Left ventricle myocardium inferior (tissue), 1 donor: Measurements from ENCODE around the gene MRPL40. TPM values are rescaled to one million over a fixed set of nuclear protein-coding genes. Genes with fewer than 3 reads are reported as not detected.

Experiments
- DNase-seq: peaks from one replicate; pipeline ENCODE4 v3.0.0-alpha.2; 2020
- H3K27ac ChIP-seq: fragments of 200-600 bp; replicated peaks from 2 replicates; pipeline ENCODE4 v1.8.0; 2021
- H3K27me3 ChIP-seq: fragments of 200-600 bp; 2 replicates; pipeline ENCODE4 v1.8.0; 2021; ENCODE audit warnings: low read depth
- H3K36me3 ChIP-seq: fragments of 200-600 bp; 2 replicates; pipeline ENCODE4 v1.8.0; 2021
- H3K4me1 ChIP-seq: fragments of 200-600 bp; 2 replicates; pipeline ENCODE4 v1.8.0; 2021
- H3K4me3 ChIP-seq: fragments of 200-600 bp; 2 replicates; pipeline ENCODE4 v1.8.0; 2021; ENCODE audit warnings: mild to moderate bottlenecking, moderate library complexity
- H3K9me3 ChIP-seq: fragments of 200-600 bp; replicated peaks from 2 replicates; pipeline ENCODE4 v1.8.0; 2021
- intact Hi-C: fragments of 100-400 bp; cut with micrococcal nuclease; formaldehyde crosslinking; loops from one replicate; pipeline ENCODE4 v1.11.0; 2022
- total RNA-seq: library from RNA; stranded (reverse); fragmentation: NEBNext Ultra II Directional; extraction: Animal tissue kit (Norgen Biotek cat#: 25700); gene quantifications from one replicate; pipeline ENCODE4 v1.2.1, GENCODE V29; 2021
- TF ChIP-seq, protein P1 (sequence below): fragments of 200-600 bp; IDR thresholded peaks from 2 replicates; pipeline ENCODE4 v1.8.0; 2021; ENCODE audit warnings: antibody characterized with exemption, mild to moderate bottlenecking, borderline replicate concordance
- donor health status: DM: no; HTN: yes; CAD: no; lungs with severe emphysema.

The MRPL40 gene
- total RNA-seq, 1 donor from 2014 or later: 57.2 TPM

DNA sequence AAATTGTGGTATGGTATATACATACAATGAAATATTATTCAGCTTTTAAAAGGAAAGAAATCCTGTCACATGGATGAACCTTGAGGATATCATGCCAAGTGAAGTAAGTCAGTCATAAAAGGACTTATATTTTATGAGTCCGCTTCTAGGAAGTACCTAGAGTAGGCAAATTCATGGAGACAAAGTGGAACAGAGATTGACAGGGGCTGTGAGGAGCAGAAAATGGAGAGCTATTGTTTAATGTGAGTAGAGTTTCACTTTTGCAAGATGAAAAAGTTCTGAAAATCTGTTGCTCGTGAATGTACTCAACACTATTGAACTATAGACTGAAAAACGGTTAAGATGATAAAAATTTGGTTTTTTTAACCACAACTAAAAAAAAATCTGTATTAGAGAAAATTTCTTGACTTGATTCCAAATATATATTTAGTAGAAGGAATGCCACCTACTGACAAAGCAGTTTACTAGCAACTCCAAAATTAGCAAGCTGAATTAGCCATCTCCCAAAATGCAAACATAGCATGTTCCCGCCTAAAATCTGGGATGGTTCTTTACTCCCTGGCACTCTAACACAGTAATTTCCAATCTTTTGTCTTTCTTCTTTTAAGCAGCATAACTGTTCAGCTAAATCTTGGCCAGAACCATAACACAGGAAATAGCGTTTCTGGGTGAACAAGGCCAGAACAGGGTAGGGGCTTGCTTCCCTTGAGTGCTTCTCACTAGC, 45.1 kb downstream of the MRPL40 start:
- Histone ChIP-seq H3K36me3 (peaks cover 32% of the 10 kb centered on the region), H3K27me3 (no peaks in the 10 kb centered on the region), H3K27ac (peak overlapping the region; percentile 98), H3K9me3 (no peaks in the 10 kb centered on the region), H3K4me3 (peak overlapping the region; percentile 90), H3K4me1 (peaks cover 44% of the 10 kb centered on the region)
- TF ChIP-seq, protein P1, sequence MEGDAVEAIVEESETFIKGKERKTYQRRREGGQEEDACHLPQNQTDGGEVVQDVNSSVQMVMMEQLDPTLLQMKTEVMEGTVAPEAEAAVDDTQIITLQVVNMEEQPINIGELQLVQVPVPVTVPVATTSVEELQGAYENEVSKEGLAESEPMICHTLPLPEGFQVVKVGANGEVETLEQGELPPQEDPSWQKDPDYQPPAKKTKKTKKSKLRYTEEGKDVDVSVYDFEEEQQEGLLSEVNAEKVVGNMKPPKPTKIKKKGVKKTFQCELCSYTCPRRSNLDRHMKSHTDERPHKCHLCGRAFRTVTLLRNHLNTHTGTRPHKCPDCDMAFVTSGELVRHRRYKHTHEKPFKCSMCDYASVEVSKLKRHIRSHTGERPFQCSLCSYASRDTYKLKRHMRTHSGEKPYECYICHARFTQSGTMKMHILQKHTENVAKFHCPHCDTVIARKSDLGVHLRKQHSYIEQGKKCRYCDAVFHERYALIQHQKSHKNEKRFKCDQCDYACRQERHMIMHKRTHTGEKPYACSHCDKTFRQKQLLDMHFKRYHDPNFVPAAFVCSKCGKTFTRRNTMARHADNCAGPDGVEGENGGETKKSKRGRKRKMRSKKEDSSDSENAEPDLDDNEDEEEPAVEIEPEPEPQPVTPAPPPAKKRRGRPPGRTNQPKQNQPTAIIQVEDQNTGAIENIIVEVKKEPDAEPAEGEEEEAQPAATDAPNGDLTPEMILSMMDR: peak; percentile 24
- intact Hi-C loops: no loop called here
- DNase-seq: no peak

DNA sequence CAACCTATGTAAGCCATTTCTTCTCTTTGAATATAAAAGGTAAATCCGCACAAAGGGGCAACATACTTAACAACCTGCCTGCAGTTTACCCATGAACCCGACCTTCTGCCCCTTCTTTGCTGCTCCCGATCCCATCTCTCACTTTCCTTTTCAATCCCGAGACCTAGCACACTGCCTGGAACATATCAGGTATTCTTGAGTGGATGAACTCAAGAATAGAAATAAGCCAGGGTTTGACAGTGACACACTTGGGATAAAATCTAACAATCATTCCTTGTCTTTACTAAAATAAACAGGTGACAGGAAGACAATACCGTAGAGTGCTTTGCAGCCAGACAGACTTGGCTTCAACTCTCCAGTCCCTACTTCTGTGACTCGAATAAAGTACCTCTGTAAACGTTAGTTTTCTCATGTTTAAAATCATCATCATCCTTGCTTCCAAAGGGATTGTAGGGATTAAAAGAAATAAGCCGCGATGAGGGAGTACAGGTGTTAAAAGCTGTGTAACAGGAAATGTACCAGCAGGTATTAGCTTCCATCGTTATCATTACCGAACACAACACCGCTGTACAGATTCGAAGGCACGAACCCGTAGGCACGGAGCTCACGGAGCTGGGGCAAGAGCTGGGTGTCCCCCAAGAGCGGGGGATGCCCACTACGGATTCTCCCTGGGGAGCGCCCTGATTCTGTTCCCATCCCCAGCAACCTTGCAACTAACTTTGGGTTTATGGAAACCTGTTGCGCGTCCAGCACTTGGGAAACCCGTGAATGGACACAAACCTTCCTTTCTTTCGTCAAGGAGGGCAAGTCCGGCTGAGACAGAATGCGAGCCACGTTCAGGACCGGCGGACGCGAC, 45.9 kb downstream of the MRPL40 start:
- DNase-seq: no peak
- H3K4me1 ChIP-seq: peaks cover 44% of the 10 kb centered on the region
- H3K27ac ChIP-seq: peak overlapping the region; percentile 98
- H3K9me3 ChIP-seq: no peaks in the 10 kb centered on the region
- intact Hi-C loops: no loop called here
- peaks cover 24% of the 10 kb centered on the region for H3K36me3 ChIP-seq
- peak overlapping the region; percentile 90 for H3K4me3 ChIP-seq
- TF ChIP-seq, protein P1: no peak
- no peaks in the 10 kb centered on the region for H3K27me3 ChIP-seq

DNA sequence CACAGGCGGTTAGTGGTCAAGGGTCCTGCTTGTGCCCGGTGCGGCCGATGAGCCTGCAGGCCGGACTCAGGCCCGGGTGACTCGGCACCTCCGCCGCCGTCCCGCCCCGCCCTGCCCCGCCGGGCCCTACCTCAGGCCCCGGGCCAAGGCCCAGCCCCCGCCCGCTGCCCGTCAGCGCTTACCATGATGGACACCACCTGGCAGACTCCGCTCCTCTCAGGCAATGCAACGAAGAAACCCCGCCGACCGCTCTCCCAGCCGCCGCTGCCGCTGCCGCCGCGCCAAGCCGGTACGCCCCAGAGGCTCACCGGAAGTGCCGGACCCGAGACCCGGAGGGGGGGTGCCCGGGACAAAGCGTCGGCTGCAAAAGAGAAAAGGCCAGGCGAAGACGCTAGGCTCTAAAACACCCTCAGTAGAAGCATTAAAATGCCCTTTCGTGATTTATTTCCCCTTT, 46.6 kb downstream of the MRPL40 start, which contains the start of gene UFD1:
UFD1 (minus strand) TSS at position 293 of the 454 bp plus-strand sequence; CDS start at position 185, 108 bp downstream.
- peak; percentile 85 for DNase-seq
- intact Hi-C loops: no loop called here

DNA sequence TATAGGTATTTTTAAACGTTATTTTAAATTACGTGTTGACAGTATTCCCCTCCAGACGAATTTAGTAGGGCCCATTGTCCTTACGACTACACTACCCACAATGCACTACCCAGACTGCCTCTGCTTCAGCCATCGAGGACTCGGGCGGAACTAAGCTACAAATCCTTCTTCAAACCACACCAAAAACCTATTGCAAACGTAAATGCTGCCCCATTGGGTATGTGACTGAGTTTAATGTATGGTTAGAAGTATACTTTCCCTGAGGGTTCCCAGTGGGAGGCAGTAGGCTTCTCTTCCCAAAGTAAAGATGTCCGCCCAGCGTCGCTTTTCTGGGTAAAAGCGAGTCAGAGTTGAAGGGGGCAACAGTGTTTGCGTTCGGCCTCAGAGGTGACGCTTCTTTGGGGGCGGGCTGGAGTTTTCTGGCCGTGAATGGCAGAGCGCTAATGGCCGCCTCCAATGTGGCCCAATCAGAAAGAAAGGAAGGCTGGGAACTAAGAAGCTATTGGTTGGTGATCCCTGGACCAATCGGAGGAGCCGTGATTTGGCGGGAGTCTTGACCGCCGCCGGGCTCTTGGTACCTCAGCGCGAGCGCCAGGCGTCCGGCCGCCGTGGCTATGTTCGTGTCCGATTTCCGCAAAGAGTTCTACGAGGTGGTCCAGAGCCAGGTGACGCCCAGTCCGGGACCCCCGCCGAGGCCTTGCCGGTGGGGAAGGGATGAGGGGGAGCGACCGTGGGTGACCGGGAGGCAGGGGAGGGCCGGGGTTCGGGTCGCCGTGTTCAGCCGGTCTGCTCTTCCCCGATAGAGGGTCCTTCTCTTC, 47.2 kb downstream of the MRPL40 start, which contains the start of gene CDC45:
CDC45 (plus strand) TSS at position 566 of the 818 bp plus-strand sequence; CDS start at position 615, 49 bp downstream.
- Histone ChIP-seq H3K27ac (peak within 1 kb of the TSS; percentile 98), H3K36me3 (peaks cover 11% of the 10 kb centered on the region), H3K27me3 (no peaks in the 10 kb centered on the region), H3K4me3 (peak within 1 kb of the TSS; percentile 90), H3K9me3 (no peaks in the 10 kb centered on the region), H3K4me1 (peaks cover 44% of the 10 kb centered on the region)
- TF ChIP-seq, protein P1: no peak
- peak; percentile 96 for DNase-seq
- intact Hi-C loops: no loop called here

More for the DNA sequence above, 46.6 kb downstream of the MRPL40 start, which contains the start of gene UFD1:
- Histone ChIP-seq H3K27ac (peak within 1 kb of the TSS; percentile 98), H3K9me3 (no peaks in the 10 kb centered on the region), H3K4me1 (peaks cover 44% of the 10 kb centered on the region), H3K36me3 (peaks cover 18% of the 10 kb centered on the region), H3K4me3 (peak within 1 kb of the TSS; percentile 90), H3K27me3 (no peaks in the 10 kb centered on the region)
- TF ChIP-seq, protein P1: no peak

GRCh38 chr22:19480173-19480568, 47.8 kb downstream of the MRPL40 start:
- intact Hi-C loops: no loop called here
- peaks cover 5% of the 10 kb centered on the region for H3K36me3 ChIP-seq
- peak overlapping the region; percentile 90 for H3K4me3 ChIP-seq
- DNase-seq: no peak
- H3K9me3 ChIP-seq: no peaks in the 10 kb centered on the region
- no peak overlapping the region for H3K27ac ChIP-seq
- H3K4me1 ChIP-seq: peaks cover 44% of the 10 kb centered on the region
- TF ChIP-seq, protein P1: no peak
- no peaks in the 10 kb centered on the region for H3K27me3 ChIP-seq
